ENCODE measurements around the gene LTBP4. TPM values are rescaled to one million over a fixed set of nuclear protein-coding genes. Genes with fewer than 3 reads are reported as not detected.

The LTBP4 gene
- total and polyA plus RNA-seq, 12 donors: 114 to 263 (median 234) TPM

- no peak overlapping the region for H3K4me3 ChIP-seq
- intact Hi-C loops (cut with DNase I): loop anchor here (5.0 to 10.0 kb wide), 10 partner anchors 37 to 290 kb away; partner anchors contain the start of genes BLVRB (in 3 of the 10) and SPTBN4 (in 3 of the 10)
- no peak for DNase-seq
Observed at GRCh38 chr19:40594657-40595091, 6.5 kb upstream of the LTBP4 start.

GRCh38 chr19:40596608-40597328, 4.4 kb upstream of the LTBP4 start:
- TF ChIP-seq CTCF (IDR thresholded peaks at IDR 0.05): no peak
- Histone ChIP-seq H3K27me3 (peaks cover 0 to 56% (median 29%) of the 10 kb centered on the region in 7 donors), H3K27ac (peak overlapping the region in 2 of 10 donors; percentile 36 to 45), H3K4me1 (peaks cover 17 to 54% (median 47%) of the 10 kb centered on the region in 9 donors), H3K36me3 (no peaks in the 10 kb centered on the region), H3K4me3 (peak overlapping the region in 9 of 10 donors; percentile 17 to 81 (median 37)), H3K9me3 (peaks cover 0 to 6% (median 0%) of the 10 kb centered on the region in 11 donors)
- 6% methylated on average over 50 to 53 of the region's 53 CpGs for WGBS, 2 donors
- DNase-seq (peak; percentile 52 to 69), ATAC-seq (peak in 6 of 8 donors; percentile 9 to 58 (median 18))
- intact Hi-C loops (cut with DNase I): loop anchor here (5.0 to 10.0 kb wide), 10 partner anchors 39 to 292 kb away; partner anchors contain the start of genes BLVRB (in 3 of the 10) and SPTBN4 (in 3 of the 10)

More at GRCh38 chr19:40594657-40595091, 6.5 kb upstream of the LTBP4 start:
- peaks cover 0 to 6% (median 0%) of the 10 kb centered on the region in 11 donors for H3K9me3 ChIP-seq
- H3K27ac ChIP-seq: no peak overlapping the region
- no peak for ATAC-seq
- no peak for TF ChIP-seq CTCF (IDR thresholded peaks at IDR 0.05)
- 35% methylated on average over 13 of the region's 13 CpGs for WGBS, 2 donors
- peaks cover 0 to 17% (median 0%) of the 10 kb centered on the region in 9 donors for H3K36me3 ChIP-seq
- H3K27me3 ChIP-seq: peaks cover 0 to 37% (median 29%) of the 10 kb centered on the region in 7 donors
- peaks cover 10 to 36% (median 30%) of the 10 kb centered on the region in 9 donors for H3K4me1 ChIP-seq

GRCh38 chr19:40597329-40597838, 3.8 kb upstream of the LTBP4 start:
- peak overlapping the region in 2 of 10 donors; percentile 45 to 96 for H3K27ac ChIP-seq
- ATAC-seq (no peak), DNase-seq (no peak)
- 10 to 11% methylated on average over 17 to 18 of the region's 18 CpGs for WGBS, 2 donors
- peaks cover 0 to under 1% (median 0%) of the 10 kb centered on the region in 11 donors for H3K9me3 ChIP-seq
- peak overlapping the region in 9 of 10 donors; percentile 17 to 81 (median 37) for H3K4me3 ChIP-seq
- TF ChIP-seq CTCF (IDR thresholded peaks at IDR 0.05): no peak
- intact Hi-C loops (cut with DNase I): loop anchor here (5.0 to 10.0 kb wide), 10 partner anchors 40 to 293 kb away; partner anchors contain the start of genes BLVRB (in 3 of the 10) and SPTBN4 (in 3 of the 10)
- H3K27me3 ChIP-seq: peaks cover 0 to 61% (median 29%) of the 10 kb centered on the region in 7 donors
- H3K36me3 ChIP-seq: no peaks in the 10 kb centered on the region
- peaks cover 19 to 56% (median 50%) of the 10 kb centered on the region in 9 donors for H3K4me1 ChIP-seq

All from heart right ventricle (tissue), 16 donors.